Islet precursor cell (in vitro differentiated cells): Measurements from ENCODE around the gene SCGB1C2.
A peak's percentile ranks its signal among the peaks of the same experiment; 100 is the strongest.

Experiments
- DNase-seq: peaks from one replicate; pipeline ENCODE4 v3.0.0-alpha.2; 2018

SCGB1C2 gene

DNA sequence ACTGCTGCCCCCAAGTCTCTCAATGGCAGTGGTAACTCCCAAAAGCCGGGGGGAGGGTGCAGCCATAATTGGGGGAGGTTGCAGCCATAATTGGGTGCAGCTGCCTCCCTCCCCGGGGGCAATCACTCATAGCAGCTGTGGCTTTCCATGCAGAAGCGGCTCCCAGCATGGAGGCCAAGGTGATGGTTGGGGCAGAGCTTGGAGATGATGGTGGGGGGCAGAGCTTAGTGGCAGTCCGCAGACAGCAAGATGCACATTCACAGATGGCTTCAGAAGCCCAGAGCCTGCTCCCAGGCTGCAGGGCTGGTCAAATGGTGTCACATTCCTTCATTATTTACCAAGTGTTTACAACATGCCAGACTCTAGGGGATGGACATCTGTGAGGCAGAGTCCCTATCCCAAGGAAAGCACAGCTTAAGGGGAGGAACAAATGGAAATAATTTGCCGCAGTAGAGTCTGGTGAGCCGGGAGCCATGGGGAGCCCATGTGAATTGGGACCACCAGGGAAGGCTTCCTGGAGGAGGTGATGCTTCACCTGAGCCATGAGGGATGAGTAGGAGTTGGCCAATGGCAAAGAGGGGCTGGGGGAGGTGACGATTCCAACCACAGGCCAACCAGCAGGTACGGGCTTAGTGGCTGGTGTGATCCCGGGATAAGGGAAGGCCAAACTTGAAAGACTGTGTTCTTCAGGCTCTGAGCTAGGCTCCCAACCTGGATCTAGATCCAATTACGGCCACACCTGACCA, 36.0 kb downstream of the SCGB1C2 start:
- DNase-seq = no peak

DNA sequence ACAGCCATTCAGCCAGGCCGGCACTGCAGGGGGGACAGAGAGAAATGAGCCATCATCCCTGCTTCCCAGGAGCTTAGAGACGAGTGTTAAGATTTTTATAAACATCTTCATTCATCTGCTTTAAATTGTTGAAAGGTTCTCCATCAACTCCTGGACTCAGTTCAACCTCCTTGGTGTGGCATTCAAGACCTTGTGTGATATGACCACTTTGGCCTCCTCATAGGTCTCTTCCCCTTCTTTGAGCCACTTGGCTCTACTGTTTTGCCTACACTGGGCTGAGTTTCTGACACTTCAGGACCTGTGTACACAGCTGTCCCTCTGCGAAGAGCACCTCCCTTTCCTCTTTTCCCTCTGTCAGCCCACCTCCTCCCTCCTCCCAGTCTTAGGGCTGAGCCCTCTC, 39.8 kb downstream of the SCGB1C2 start:
- no peak for DNase-seq

DNA sequence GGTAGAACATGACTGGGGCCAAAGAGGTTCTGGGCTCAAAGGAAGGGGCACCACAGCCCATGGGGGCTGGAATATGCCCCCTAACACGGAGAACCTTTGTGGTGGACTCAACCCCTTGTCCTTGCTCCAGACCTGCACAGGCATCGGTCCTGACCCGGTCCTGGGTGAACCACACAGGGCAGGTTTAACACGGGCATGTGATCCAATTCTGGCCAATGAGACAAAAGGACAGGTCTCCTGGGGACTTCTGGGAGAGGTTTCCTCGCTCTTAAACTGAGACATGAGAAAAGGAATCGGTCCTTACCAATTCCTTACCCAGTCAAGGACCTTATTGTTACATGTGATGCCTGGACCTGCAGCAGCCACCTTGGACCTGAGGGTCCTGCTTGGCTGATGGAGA, 40.4 kb downstream of the SCGB1C2 start:
- no peak for DNase-seq

DNA sequence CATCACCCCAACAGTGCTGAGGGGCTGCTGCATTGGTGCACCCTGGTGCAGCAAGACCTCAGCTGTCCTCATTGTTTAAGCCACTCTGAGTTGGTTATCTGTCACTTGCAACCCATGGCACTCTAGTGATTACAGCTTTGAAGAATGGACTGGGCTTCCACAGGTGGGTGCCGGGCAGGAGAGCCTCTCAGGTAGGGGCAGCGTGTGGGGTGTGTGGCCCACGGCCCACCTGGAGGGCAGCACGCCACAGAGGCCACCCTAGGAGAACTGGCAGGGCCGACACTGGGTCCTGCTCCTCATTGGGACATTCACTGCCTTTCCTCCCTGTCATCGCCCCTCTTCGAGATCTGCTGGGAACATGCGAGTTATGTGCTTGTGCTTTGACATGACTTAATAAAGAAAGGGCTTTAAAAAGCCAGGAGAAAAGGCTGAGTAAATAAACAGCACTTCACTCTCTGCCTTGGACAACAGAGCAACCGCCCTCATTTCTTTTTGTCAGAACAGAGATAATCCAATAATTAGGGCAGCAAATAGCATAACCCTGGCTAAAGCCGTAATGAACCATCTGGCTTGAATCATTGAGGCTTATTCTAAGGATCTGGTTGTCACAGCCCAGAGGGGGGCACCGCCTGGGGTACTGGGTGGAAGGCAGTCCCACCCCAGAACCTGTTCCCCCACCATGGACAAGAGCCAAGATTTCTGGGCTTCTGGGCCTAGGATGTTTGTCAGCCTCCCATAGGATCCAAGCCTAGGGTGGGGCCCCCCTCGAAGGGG, 41.1 kb downstream of the SCGB1C2 start:
- no peak for DNase-seq

DNA sequence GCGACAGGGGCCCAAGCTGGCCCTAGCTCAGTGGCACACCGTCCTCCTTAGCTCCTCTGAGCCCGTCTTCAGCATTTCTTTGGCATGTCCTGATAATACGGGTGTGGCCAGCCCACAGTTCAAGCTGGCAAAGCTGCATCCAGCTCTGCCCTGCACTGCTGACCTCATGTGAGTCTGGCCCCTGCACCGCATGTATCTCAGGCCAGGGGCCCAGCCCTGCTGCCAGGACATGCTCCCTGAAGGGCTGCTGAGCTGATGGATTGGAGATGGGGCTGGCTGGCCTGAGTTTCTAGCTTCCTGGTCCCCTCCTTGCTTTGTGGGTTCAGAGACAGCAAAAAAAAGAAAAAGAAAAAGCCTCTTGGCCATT, 41.7 kb downstream of the SCGB1C2 start:
- DNase-seq = no peak

DNA sequence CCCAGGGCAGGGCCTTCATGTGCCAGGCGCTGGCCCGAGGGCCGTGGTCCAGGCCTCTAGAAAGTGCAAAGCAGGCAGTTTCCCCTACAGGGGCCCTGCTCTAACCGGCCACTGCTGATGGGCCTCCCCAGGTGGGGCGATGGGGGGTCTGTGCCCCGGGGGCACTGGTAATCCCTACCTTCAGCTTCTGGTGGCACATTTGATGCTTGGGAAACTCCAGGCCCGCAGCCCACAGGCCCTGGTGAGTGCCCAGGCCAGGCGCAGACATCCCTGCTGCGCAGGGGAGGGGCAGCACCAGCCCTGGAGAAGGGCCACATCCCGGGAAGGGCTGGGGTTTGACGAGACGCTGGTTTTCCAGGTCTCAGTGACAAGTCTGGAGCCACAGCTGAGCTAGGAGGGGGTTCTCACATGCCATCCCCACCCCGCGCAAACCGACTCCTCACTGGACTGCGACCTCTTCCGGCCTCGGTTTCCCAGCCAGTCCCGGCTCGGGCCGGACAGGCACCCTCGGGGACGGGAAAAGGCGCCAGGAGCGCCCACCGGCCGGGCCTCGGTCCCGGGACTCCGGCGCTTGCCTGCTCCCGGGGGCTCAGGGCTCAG, 42.5 kb downstream of the SCGB1C2 start:
- DNase-seq = no peak

DNA sequence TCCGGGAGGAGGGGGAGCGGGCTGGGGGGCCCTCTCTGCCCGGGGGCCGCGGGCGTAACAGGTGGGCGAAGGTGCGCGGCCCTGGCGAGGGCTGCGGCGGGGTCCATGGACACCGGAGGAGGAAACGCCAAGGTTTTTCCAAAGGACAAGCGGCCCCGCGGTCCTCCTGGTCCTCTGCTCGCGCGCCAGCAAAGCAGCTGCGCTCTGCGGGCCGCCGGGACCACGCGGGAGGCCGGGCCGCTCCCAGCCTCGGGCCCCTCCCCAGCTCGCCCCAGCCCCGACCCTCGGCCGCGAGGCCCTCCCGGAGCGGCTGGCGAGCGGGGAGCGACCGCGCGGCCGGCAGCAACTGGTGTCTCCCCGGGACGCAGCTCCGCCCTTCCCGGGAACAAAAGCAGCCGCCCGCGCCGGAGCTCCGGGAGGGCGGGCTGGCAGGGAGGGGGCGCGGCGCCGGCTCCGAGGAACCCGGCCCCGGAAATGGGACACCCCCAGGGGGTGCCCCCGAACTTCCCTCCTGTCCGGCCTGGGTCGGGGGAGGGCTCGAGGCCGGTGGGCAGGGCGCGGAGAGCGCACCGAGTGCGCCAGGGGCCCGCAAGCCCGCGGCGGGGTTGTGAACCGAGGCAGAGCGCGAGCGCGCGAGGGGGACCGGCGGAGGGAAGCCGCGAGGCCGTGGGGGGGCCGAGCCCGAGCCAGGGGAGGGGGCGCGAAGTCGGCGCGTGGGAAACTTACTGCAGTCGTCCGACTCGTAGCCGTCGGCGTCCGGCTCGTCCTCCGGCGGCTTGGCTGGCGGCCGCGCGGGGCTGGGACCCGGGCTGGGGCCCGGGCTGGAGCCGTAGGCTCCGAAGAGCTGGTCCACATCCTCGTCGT, 43.2 kb downstream of the SCGB1C2 start:
- DNase-seq = no peak

DNA sequence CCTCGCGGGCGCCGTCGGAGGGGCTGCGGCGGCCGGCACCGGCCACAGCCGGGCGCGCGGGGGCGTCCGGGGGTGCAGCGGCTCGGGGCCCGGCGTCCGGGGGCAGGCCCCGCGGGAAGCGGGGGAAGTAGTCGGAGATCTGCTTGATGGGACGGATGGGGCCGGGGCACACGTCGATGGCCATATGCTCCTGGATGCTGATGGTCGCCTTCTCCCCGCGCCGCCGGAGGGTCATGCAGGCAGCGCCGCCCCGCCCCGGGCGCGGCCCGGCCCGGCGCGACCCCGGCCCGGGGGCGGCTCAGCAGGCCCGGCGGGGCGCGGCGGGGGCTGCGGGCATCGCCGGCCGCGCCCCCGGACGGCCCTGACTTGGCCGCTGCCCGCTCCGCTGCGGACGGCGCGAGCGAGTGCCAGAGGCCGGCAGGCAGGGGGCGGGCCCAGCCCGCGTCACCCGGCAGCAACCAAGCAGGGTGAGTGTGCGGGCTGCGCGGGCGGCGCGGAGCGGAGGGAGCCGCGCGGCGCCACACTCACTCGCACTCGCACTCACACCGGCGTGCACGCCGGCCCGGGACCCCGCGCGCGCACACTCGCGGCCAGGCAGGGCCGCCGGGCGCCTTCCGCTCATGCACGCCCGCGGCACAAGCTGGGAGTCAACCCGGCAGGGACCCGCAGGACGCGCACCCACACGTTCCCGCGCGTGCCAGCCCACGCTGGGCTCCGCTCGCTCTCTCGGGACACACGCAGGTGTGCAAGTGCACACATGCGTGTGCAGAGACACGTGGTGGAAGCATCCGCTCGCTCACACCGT, 44.1 kb downstream of the SCGB1C2 start, which contains the start of gene DOC2B:
Gene DOC2B, minus strand, starts transcription at position 406 of the 805 bp plus-strand sequence. Its CDS starts 171 bp downstream, at position 235.
- peak; percentile 80 for DNase-seq

DNA sequence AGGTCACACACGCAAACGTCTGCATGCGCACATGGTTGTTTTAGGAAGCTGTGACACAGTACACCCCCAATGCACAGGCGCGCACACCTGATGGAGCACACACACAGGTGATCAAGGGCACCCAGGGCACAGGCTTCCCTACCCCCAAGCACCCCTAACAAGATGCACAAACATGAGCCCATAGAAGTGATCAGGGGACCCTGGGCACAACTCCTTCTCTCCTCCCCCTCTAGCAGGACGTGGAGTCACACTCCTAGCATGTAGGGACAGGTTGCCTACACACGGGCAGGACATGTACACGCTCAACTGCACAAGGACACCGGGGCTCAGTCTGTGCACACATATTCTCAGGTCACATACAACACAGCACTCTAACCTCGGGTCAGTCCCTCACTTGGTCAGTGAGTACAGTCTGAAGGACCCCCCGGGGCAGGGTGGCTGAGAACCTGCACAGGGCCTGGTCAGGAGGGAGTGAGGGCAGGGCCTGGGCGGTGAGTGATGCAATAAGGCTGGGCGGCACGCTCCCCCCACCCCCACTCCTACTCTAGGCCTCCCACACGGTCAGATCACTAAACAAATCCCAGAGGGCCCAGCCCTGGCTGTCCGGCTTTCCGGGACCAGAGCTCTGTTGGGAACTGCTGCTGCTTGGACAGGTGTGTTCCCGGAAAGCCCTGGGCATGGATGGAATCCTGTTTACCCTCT, 44.8 kb downstream of the SCGB1C2 start:
- no peak for DNase-seq

DNA sequence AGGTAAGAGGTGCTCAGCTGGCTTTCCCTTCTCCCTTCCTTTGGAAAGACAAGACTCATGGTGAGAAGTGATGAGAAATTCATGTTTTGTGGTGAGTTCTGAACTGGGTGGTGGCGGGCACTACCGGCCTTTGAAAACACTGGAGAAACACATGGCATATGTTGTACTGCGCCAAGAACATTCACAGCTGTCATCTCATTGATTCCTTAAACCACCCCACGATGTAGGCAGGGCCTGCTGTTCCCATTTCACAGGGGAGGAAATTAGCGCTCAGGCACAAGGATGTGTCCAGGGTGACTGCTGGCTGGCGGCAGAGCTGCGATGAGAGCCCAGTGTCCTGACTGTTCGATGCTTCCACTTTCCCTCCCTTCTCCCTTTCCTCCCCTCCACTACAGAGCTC, 45.7 kb downstream of the SCGB1C2 start:
- no peak for DNase-seq

DNA sequence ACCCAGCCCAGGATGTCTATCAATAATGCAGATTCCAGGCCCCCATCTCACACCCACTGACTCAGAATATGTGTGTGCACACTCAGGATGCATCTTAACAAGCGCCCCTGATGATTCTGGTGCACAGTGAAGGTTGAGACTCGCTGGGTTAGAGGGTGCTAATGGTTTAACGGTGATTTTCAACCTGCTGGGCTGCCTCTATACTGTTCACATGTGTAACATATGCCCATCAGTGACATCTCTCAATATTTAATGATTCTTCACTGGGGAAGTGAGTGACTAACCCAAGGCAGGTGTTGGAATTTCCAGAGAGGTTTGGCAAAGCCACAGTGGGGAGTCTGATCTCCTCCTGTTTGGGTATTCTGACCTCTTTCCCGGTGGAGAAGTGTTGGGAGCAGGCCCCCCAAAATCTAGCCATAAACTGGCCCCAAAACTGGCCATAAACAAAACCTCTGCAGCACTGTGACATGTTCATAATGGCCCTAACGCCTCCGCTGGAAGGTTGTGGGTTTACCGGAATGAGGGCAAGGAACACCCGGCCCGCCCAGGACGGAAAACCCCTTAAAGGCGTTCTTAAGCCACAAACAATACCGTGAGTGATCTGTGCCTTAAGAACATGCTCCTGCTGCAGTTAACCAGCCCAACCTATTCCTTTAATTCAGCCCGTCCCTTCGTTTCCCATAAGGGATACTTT, 48.2 kb downstream of the SCGB1C2 start:
- no peak for DNase-seq

DNA sequence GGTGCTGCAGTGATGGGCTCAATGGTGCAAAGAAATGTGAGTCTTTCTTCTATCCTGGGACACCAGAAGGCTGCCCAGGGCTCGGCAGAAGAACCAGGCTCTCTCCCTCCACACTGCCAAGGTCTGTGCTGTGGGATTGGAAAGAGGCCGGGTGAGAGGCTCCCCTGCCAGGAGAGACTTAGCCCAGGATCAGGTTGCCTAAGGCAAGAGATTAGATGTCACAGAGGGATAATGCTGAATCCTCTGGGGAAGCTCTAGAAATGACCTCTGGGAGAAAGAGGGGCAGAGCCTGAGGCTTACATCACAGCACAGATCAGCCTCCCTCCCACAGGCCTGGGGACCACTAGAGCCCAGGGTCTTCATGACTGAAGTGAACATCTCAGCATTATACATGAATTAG, 49.8 kb downstream of the SCGB1C2 start:
- DNase-seq = no peak
